Measurements from ENCODE around the gene MRGPRD. TPM values are rescaled to one million over a fixed set of nuclear protein-coding genes. Genes with fewer than 3 reads are reported as not detected.

Gene MRGPRD
- total RNA-seq, 1 experiment from 2014 or later = not detected

- Histone ChIP-seq H3K27ac (peak overlapping the region; percentile 97), H3K27me3 (replicated peaks) (no peaks in the 10 kb centered on the region), H3K9me3 (replicated peaks) (no peaks in the 10 kb centered on the region), H3K4me1 (replicated peaks) (peaks cover 83% of the 10 kb centered on the region), H3K36me3 (peaks cover 17% of the 10 kb centered on the region), H3K4me3 (peak overlapping the region; percentile 12)
- DNase-seq (ENCODE audit: low read depth in 1 of 2, low spot score in 2 of 2) = peak; percentile 90 to 95
Observed at GRCh38 chr11:69010964-69011623, 30.3 kb upstream of the MRGPRD start.

DNA sequence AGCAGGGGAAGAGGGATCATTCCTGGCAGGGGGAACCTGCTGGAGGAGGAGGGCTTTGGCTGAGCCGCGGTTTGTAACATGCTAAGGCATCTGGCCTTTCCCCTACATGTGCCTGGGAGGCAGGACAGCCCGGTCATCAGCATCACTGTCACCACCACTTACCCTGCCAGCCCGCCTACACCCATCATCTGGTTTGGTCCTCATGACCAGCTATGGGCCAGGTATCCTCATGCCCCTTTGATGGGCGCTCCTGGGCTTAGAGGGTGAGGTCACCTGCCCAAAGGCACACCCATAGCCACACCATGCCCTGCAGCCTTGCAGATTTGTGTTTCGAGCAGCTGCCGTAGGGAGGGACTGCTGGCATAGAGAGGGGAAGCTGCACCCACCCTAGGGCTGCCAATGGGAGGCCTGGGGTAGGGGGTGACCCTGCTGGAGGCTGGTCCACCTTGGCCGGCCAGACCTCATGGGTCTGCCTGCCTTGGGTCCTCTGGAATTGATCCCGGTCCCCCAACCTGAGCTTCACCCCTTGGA lies 29.6 kb upstream of the MRGPRD start:
- Histone ChIP-seq H3K36me3 (peaks cover 22% of the 10 kb centered on the region), H3K4me1 (replicated peaks) (peaks cover 83% of the 10 kb centered on the region), H3K27me3 (replicated peaks) (no peaks in the 10 kb centered on the region), H3K4me3 (peak overlapping the region; percentile 12), H3K27ac (peak overlapping the region; percentile 97), H3K9me3 (replicated peaks) (no peaks in the 10 kb centered on the region)
- peak in 1 of 2 experiments; percentile 85 for DNase-seq (ENCODE audit: low read depth in 1 of 2, low spot score in 2 of 2)

- Histone ChIP-seq H3K4me1 (replicated peaks) (peaks cover 80% of the 10 kb centered on the region), H3K27me3 (replicated peaks) (no peaks in the 10 kb centered on the region), H3K9me3 (replicated peaks) (no peaks in the 10 kb centered on the region), H3K4me3 (peak overlapping the region; percentile 1; the same call in 1 of the 2 replicates), H3K36me3 (peaks cover 30% of the 10 kb centered on the region), H3K27ac (peak overlapping the region; percentile 97)
- DNase-seq (ENCODE audit: low read depth in 1 of 2, low spot score in 2 of 2) = peak; percentile 98 to 99
Observed at GRCh38 chr11:69009441-69010211, 28.8 kb upstream of the MRGPRD start.

DNA sequence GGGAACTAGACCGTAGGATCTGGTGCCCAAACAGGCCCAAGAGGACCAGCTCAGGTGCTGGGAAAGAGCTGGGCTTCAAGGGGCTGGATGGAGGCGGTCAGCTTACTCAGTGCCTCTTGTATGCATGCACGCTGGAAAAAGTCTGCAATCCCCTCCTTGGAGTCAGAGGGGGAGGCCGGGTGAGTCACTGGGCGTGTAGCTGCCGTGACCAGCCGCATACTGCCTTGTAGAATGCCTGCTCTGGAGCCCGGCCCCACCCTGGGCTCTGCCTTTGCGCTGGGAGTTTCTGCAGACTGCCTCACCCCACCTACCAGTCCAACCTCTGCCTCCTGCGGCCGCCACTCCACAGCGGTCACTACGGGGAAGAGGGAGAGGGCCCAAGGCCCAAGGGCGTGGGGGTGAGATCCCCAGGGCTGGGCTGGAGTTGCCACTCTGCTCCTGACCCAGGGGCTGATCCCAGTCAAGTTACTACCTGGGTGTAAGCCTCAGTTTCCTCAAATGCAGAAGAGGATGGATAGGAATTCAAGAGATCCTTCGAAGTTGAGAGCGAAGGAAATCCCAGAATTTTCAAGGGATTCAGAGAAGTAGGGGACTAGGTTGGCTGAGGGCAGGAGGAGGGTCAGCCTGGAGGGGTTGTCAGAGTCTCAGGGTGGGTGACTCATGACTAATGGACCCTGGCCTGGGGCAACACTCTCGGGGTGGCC lies 28.1 kb upstream of the MRGPRD start:
- Histone ChIP-seq H3K27me3 (replicated peaks) (no peaks in the 10 kb centered on the region), H3K9me3 (replicated peaks) (no peaks in the 10 kb centered on the region), H3K4me1 (replicated peaks) (peaks cover 73% of the 10 kb centered on the region), H3K4me3 (no peak overlapping the region; the same call in 1 of the 2 replicates), H3K36me3 (peaks cover 38% of the 10 kb centered on the region), H3K27ac (peak overlapping the region; percentile 97)
- peak; percentile 100 for DNase-seq (ENCODE audit: low read depth in 1 of 2, low spot score in 2 of 2)

GRCh38 chr11:69007975-69008381 lies 27.2 kb upstream of the MRGPRD start:
- Histone ChIP-seq H3K27ac (peak overlapping the region; percentile 97), H3K4me3 (no peak overlapping the region), H3K9me3 (replicated peaks) (no peaks in the 10 kb centered on the region), H3K36me3 (peaks cover 45% of the 10 kb centered on the region), H3K4me1 (replicated peaks) (peaks cover 64% of the 10 kb centered on the region), H3K27me3 (replicated peaks) (no peaks in the 10 kb centered on the region)
- DNase-seq (ENCODE audit: low read depth in 1 of 2, low spot score in 2 of 2) = peak in 1 of 2 experiments; percentile 70

- Histone ChIP-seq H3K4me1 (replicated peaks) (peaks cover 64% of the 10 kb centered on the region), H3K36me3 (peaks cover 51% of the 10 kb centered on the region), H3K27ac (no peak overlapping the region), H3K9me3 (replicated peaks) (no peaks in the 10 kb centered on the region), H3K4me3 (no peak overlapping the region), H3K27me3 (replicated peaks) (no peaks in the 10 kb centered on the region)
- no peak for DNase-seq (ENCODE audit: low read depth in 1 of 2, low spot score in 2 of 2)
Observed at GRCh38 chr11:69006816-69007215, 26.0 kb upstream of the MRGPRD start.

- H3K27ac ChIP-seq = no peak overlapping the region
- H3K36me3 ChIP-seq = peaks cover 58% of the 10 kb centered on the region
- peak in 1 of 2 experiments; percentile 62 for DNase-seq (ENCODE audit: low read depth in 1 of 2, low spot score in 2 of 2)
- peaks cover 64% of the 10 kb centered on the region for H3K4me1 ChIP-seq (replicated peaks)
- H3K27me3 ChIP-seq (replicated peaks) = no peaks in the 10 kb centered on the region
- no peaks in the 10 kb centered on the region for H3K9me3 ChIP-seq (replicated peaks)
- H3K4me3 ChIP-seq = no peak overlapping the region
Observed at GRCh38 chr11:69005631-69006368, 25.0 kb upstream of the MRGPRD start.

DNA sequence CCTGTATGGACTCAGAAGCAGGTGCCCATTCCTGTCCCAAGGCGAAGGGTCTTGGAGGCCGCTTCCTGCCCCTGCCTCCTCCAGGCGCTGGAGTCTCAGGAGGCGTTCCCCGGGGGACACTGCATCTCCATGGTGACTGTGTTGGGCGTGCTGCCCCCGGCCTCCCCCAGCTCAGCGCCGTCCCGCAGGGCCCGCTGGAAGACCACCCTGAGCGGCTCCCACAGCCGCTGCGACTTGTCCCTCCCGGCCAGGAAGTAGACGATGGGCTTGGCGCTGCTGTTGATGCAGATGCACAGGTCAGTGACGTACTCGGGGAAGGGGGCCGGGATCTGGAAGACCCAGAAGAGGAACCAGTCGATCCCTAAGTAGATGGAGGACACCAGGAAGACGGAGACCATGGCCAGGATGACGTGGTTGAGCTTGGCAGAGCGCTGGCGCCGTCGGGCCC lies 24.4 kb upstream of the MRGPRD start:
- no peaks in the 10 kb centered on the region for H3K9me3 ChIP-seq (replicated peaks)
- H3K36me3 ChIP-seq = peaks cover 58% of the 10 kb centered on the region
- H3K4me1 ChIP-seq (replicated peaks) = peaks cover 64% of the 10 kb centered on the region
- no peak overlapping the region for H3K27ac ChIP-seq
- no peaks in the 10 kb centered on the region for H3K27me3 ChIP-seq (replicated peaks)
- peak in 1 of 2 experiments; percentile 65 for DNase-seq (ENCODE audit: low read depth in 1 of 2, low spot score in 2 of 2)
- no peak overlapping the region for H3K4me3 ChIP-seq

DNA sequence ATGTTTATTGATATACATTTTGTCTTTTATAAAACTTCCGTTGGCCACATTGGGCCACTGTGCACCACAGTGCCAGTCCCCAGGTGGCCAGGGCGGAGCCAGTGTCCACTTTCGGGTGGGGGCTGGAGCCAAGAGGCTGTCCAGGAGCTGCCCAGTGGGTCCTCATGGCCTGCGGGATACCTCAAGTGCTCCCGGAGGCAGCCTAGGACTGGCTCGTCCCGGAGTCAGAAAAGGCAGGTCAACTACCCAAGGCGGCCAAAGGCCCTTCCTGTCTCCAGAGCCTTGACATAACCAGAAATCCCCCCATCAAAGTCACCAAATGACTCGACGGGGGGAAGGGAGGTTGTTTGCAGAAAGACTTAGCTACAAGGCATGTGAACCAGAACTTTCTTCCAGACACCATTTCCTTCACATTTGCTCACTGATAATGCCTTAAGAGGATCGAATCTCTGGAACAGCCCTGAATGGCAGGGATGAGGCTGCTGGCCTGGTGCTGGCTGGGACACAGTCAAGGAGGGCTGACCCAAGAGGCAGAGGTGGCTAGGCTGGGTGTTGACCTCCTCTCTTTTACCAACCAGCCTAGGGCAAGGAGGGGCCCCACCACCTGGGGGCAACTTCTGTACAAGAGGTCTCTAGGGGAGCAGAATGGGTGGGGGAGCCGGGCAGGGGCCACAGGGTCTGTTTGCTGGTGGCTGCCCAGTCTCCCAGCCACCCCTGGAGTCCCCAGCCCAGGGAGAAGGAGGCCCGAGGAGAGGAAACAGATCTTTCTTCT lies 23.8 kb upstream of the MRGPRD start:
- Histone ChIP-seq H3K36me3 (peaks cover 58% of the 10 kb centered on the region), H3K27me3 (replicated peaks) (no peaks in the 10 kb centered on the region), H3K4me3 (no peak overlapping the region), H3K9me3 (replicated peaks) (no peaks in the 10 kb centered on the region), H3K27ac (no peak overlapping the region), H3K4me1 (replicated peaks) (peaks cover 64% of the 10 kb centered on the region)
- DNase-seq (ENCODE audit: low read depth in 1 of 2, low spot score in 2 of 2) = peak in 1 of 2 experiments; percentile 60

- Histone ChIP-seq H3K9me3 (replicated peaks) (no peaks in the 10 kb centered on the region), H3K4me3 (no peak overlapping the region), H3K27me3 (replicated peaks) (no peaks in the 10 kb centered on the region), H3K27ac (no peak overlapping the region), H3K4me1 (replicated peaks) (peaks cover 64% of the 10 kb centered on the region), H3K36me3 (peaks cover 58% of the 10 kb centered on the region)
- DNase-seq (ENCODE audit: low read depth in 1 of 2, low spot score in 2 of 2) = peak in 1 of 2 experiments; percentile 59
Observed at GRCh38 chr11:69003866-69004367, 23.1 kb upstream of the MRGPRD start.

DNA sequence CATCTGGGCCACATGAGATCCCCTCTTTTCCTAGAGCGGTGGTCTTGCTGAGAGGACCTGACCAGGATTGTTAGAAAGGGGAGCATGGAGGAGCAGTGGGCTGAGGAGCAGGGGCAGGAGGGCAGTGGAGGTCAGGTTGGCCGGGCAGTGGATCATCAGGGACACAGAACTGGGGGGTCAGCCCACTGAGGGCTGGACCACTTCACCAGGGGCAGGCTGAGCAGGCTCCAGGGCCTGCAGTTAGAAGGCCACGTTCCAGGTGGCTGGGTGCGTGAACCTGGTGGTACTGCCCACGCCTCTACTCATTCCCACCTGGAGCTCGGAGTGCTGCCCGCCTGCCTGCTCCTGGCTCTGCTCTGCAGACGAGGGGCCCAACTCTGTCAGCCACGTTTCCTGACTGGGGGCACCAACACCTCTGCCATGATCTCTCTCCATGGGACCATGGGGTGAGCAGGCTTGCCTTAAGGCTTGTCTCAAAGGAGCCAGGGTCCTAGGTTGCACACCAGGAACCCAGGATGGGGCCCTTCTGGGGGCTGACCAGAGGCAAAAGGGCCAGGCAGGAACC lies 22.6 kb upstream of the MRGPRD start:
- Histone ChIP-seq H3K9me3 (replicated peaks) (no peaks in the 10 kb centered on the region), H3K4me1 (replicated peaks) (peaks cover 64% of the 10 kb centered on the region), H3K36me3 (peaks cover 57% of the 10 kb centered on the region), H3K4me3 (no peak overlapping the region), H3K27ac (no peak overlapping the region), H3K27me3 (replicated peaks) (no peaks in the 10 kb centered on the region)
- DNase-seq (ENCODE audit: low read depth in 1 of 2, low spot score in 2 of 2) = peak in 1 of 2 experiments; percentile 52

DNA sequence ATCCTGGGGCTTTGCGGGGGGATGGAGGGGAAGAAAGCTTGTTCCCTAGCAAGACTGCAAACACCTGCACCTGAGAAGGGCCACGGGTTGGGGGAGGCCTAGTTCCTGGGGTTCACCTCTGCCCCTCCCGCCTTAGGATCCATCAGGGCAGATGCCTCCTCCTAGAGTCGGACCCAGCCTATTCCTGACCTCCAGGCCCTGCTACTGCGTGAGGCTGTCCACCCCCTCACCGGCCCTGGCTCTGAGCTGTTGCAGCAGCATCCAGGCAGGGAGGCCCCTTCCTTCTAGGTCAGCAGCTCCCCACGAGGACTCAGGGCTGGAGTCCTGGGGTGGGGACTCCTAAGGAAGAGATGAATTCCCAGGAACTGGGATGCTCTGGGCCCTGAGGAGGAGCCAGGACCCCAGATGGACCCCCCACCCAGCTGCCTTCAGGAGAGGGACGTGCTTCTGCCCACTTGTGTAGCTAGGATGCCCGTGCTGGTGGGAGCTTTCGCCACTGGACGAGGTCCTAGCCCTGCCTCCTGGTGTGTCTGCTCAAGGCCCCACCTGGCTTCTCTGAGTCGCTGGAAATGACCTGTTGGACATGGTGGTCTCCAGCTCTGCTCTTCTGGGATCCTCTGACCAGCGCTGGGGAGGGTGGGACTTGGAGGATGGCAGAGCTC lies 21.9 kb upstream of the MRGPRD start:
- Histone ChIP-seq H3K4me3 (no peak overlapping the region), H3K9me3 (replicated peaks) (no peaks in the 10 kb centered on the region), H3K27ac (no peak overlapping the region), H3K27me3 (replicated peaks) (no peaks in the 10 kb centered on the region), H3K4me1 (replicated peaks) (peaks cover 64% of the 10 kb centered on the region), H3K36me3 (peaks cover 51% of the 10 kb centered on the region)
- peak in 1 of 2 experiments; percentile 60 for DNase-seq (ENCODE audit: low read depth in 1 of 2, low spot score in 2 of 2)

All from SJSA1 (cell line).